CD14-positive monocyte (primary cell): ENCODE results near the gene ADK. TPM values are rescaled to one million over a fixed set of nuclear protein-coding genes. Genes with fewer than 3 reads are reported as not detected.

Source experiments
- DNase-seq, 3 donors: peaks; one replicate each; pipeline ENCODE4 v3.0.0-alpha.2; 2011 to 2022
- H2AFZ ChIP-seq: 2 replicates; pipeline ENCODE4 v1.6.0; 2012; ENCODE audit warnings: mild to moderate bottlenecking, low read depth, low read length, inconsistent platforms; ENCODE audit not compliant: insufficient read depth, poor library complexity, severe bottlenecking
- H3K27ac ChIP-seq, 2 donors: 1 replicate in 1 of 2; 2 replicates in 1 of 2; pipeline ENCODE4 v1.5.1; 2012 to 2013; ENCODE audit warnings: low read length in 2 of 2, control low read depth in 1 of 2, inconsistent platforms in 1 of 2, low read depth in 1 of 2, mild to moderate bottlenecking in 1 of 2
- H3K27me3 ChIP-seq, 2 donors: one replicate each; pipeline versions ENCODE4 v1.6.0 to v1.6.1; 2011 to 2013; ENCODE audit warnings: low read length in 2 of 2; ENCODE audit not compliant: control insufficient read depth in 2 of 2, insufficient read depth in 2 of 2
- H3K36me3 ChIP-seq, 2 donors: replicated peaks in 1 of 2; 1 replicate in 1 of 2; 2 replicates in 1 of 2; pipeline versions ENCODE4 v1.5.1 to v1.6.1; 2012 to 2013; ENCODE audit warnings: low read length in 2 of 2, control low read depth in 1 of 2, inconsistent platforms in 1 of 2, mild to moderate bottlenecking in 1 of 2; ENCODE audit not compliant: insufficient read depth in 2 of 2, control insufficient read depth in 1 of 2
- H3K4me1 ChIP-seq, 2 donors: 1 replicate in 1 of 2; 2 replicates in 1 of 2; pipeline versions ENCODE4 v1.5.1 to v1.6.1; 2012 to 2013; ENCODE audit warnings: low read length in 2 of 2, control low read depth in 1 of 2, inconsistent platforms in 1 of 2, mild to moderate bottlenecking in 1 of 2, moderate library complexity in 1 of 2; ENCODE audit not compliant: insufficient read depth in 2 of 2, control insufficient read depth in 1 of 2
- H3K4me2 ChIP-seq: replicated peaks from 2 replicates; pipeline ENCODE3; 2012; ENCODE audit warnings: low read length, moderate library complexity, mild to moderate bottlenecking; ENCODE audit not compliant: poor library complexity, severe bottlenecking; ENCODE audit errors: extremely low read depth
- H3K4me3 ChIP-seq, 3 experiments: fragments of 200-600 bp in 1 of 3; sonication (generic) in 1 of 3; replicated peaks in 1 of 3; 1 replicate in 2 of 3; 2 replicates in 1 of 3; pipeline ENCODE4 v1.5.1; 2011 to 2013; ENCODE audit warnings: low read length in 3 of 3, mild to moderate bottlenecking in 3 of 3, control low read depth in 2 of 3, low read depth in 2 of 3, inconsistent platforms in 1 of 3, moderate library complexity in 1 of 3
- H3K79me2 ChIP-seq: 2 replicates; pipeline ENCODE4 v1.6.0; 2012; ENCODE audit warnings: mild to moderate bottlenecking, control low read depth, inconsistent platforms, low read length, moderate library complexity; ENCODE audit not compliant: insufficient read depth
- H3K9ac ChIP-seq: 2 replicates; pipeline ENCODE4 v1.6.0; 2017; ENCODE audit warnings: low read length, mild to moderate bottlenecking; ENCODE audit not compliant: insufficient read depth, poor library complexity, severe bottlenecking
- H3K9me3 ChIP-seq, 2 donors: replicated peaks in 1 of 2; 1 replicate in 1 of 2; 2 replicates in 1 of 2; pipeline versions ENCODE4 v1.5.1 to v1.6.1; 2012 to 2013; ENCODE audit warnings: low read length in 2 of 2, control low read depth in 1 of 2; ENCODE audit not compliant: control insufficient read depth in 1 of 2, insufficient read depth in 1 of 2
- H4K20me1 ChIP-seq: 2 replicates; pipeline ENCODE4 v1.6.0; 2012; ENCODE audit warnings: mild to moderate bottlenecking, low read length, control low read depth, moderate library complexity; ENCODE audit not compliant: insufficient read depth
- H3K27ac Mint-ChIP-seq, 7 donors: one replicate each; pipeline ENCODE4 v1.8.0; 2020; ENCODE audit warnings: mild to moderate bottlenecking in 7 of 7, mixed read lengths in 7 of 7, moderate library complexity in 6 of 7, inconsistent platforms in 2 of 7
- H3K27me3 Mint-ChIP-seq, 3 donors: one replicate each; pipeline ENCODE4 v1.8.0; 2021 to 2022; ENCODE audit warnings: low read depth in 3 of 3, mild to moderate bottlenecking in 3 of 3, mixed read lengths in 3 of 3, moderate library complexity in 3 of 3, inconsistent platforms in 1 of 3
- H3K36me3 Mint-ChIP-seq, 2 donors: one replicate each; pipeline ENCODE4 v1.8.0; 2020; ENCODE audit warnings: mixed read lengths in 2 of 2, inconsistent platforms in 1 of 2, mild to moderate bottlenecking in 1 of 2
- H3K4me1 Mint-ChIP-seq: one replicate; pipeline ENCODE4 v1.8.0; 2020; ENCODE audit warnings: mild to moderate bottlenecking, mixed read lengths
- H3K4me3 Mint-ChIP-seq, 2 donors: one replicate each; pipeline ENCODE4 v1.8.0; 2020; ENCODE audit warnings: mild to moderate bottlenecking in 2 of 2, mixed read lengths in 2 of 2, moderate library complexity in 1 of 2
- H3K9me3 Mint-ChIP-seq, 7 donors: one replicate each; pipeline ENCODE4 v1.8.0; 2020 to 2022; ENCODE audit warnings: mixed read lengths in 7 of 7, mild to moderate bottlenecking in 6 of 7, moderate library complexity in 6 of 7, inconsistent platforms in 2 of 7
- CTCF ChIP-seq: fragments of 200-600 bp; IDR thresholded peaks from one replicate; pipeline ENCODE4 v1.8.0; 2022; ENCODE audit warnings: antibody characterized with exemption, mild to moderate bottlenecking
- WGBS: methylation state at CpG from one replicate; pipeline ENCODE4 v1.1.5; 2013; ENCODE audit warnings: missing lambda C conversion rate; ENCODE audit not compliant: insufficient coverage; 5-methylcytosine and 5-hydroxymethylcytosine counted together
- intact Hi-C, 2 donors: fragments of 100-400 bp; cut with micrococcal nuclease; formaldehyde crosslinking; loops; one replicate each; pipeline versions ENCODE4 v1.15.0 to v1.15.1; 2023
- polyA plus RNA-seq, 3 donors: library from polyadenylated mRNA; depleted of rRNA in 1 of 3; unstranded in 2 of 3; stranded (reverse) in 1 of 3; fragments of 300-500 nt in 2 of 3; fragments of >200 nt in 1 of 3; fragmentation: Illumina TruSeq in 2 of 3; gene quantifications; 1 replicate in 2 of 3; 2 replicates in 1 of 3; pipeline ENCODE4 v1.2.3, GENCODE V29; 2012 to 2021

The ADK gene
- polyA plus RNA-seq, 3 donors: 6.4 to 38.2 (median 35.7) TPM

GRCh38 chr10:74419491-74419951, 268.5 kb downstream of the ADK start:
- no peak overlapping the region for H3K4me3 ChIP-seq
- Mint-ChIP-seq H3K9me3 (peaks cover 0 to 6% (median 5%) of the 10 kb centered on the region in 7 donors), H3K4me3 (no peak overlapping the region), H3K36me3 (peaks cover 9 to 14% of the 10 kb centered on the region in 2 donors), H3K27me3 (peaks cover 0 to 2% (median 0%) of the 10 kb centered on the region in 3 donors), H3K27ac (no peak overlapping the region), H3K4me1 (peaks cover 7% of the 10 kb centered on the region)
- TF ChIP-seq CTCF: no peak
- H3K27ac ChIP-seq: no peak overlapping the region
- no peak overlapping the region for H2AFZ ChIP-seq
- H3K4me2 ChIP-seq: no peak overlapping the region
- H3K36me3 ChIP-seq: no peaks in the 10 kb centered on the region
- intact Hi-C loops: no loop called here
- H3K4me1 ChIP-seq: no peaks in the 10 kb centered on the region
- H4K20me1 ChIP-seq: no peaks in the 10 kb centered on the region
- no peaks in the 10 kb centered on the region for H3K27me3 ChIP-seq
- no peaks in the 10 kb centered on the region for H3K9me3 ChIP-seq
- H3K9ac ChIP-seq: no peak overlapping the region
- WGBS: no CpG with 5 or more reads among the region's 1 CpG
- no peak for DNase-seq
- H3K79me2 ChIP-seq: no peaks in the 10 kb centered on the region

GRCh38 chr10:74419958-74420375, 268.9 kb downstream of the ADK start:
- Mint-ChIP-seq H3K9me3 (peaks cover 0 to 6% (median 5%) of the 10 kb centered on the region in 7 donors), H3K4me3 (no peak overlapping the region), H3K27me3 (peaks cover 0 to 2% (median 0%) of the 10 kb centered on the region in 3 donors), H3K36me3 (peaks cover 9 to 14% of the 10 kb centered on the region in 2 donors), H3K4me1 (peaks cover 7% of the 10 kb centered on the region), H3K27ac (no peak overlapping the region)
- Histone ChIP-seq H3K36me3 (no peaks in the 10 kb centered on the region), H3K9me3 (no peaks in the 10 kb centered on the region), H3K27ac (no peak overlapping the region), H2AFZ (no peak overlapping the region), H3K4me2 (no peak overlapping the region), H3K4me1 (no peaks in the 10 kb centered on the region), H4K20me1 (no peaks in the 10 kb centered on the region), H3K9ac (no peak overlapping the region), H3K4me3 (no peak overlapping the region), H3K79me2 (no peaks in the 10 kb centered on the region), H3K27me3 (no peaks in the 10 kb centered on the region)
- intact Hi-C loops: no loop called here
- DNase-seq: peak in 1 of 3 donors; percentile 2
- peak; percentile 72 for TF ChIP-seq CTCF
- no CpG with 5 or more reads among the region's 2 CpGs for WGBS
